ENCODE results near the gene VSTM2B.
"Not testable (repeated sequence)": the region's sequence is repeated elsewhere in the genome, so short reads cannot be mapped to it uniquely, and the experiment has no call there.

Gene VSTM2B

DNA sequence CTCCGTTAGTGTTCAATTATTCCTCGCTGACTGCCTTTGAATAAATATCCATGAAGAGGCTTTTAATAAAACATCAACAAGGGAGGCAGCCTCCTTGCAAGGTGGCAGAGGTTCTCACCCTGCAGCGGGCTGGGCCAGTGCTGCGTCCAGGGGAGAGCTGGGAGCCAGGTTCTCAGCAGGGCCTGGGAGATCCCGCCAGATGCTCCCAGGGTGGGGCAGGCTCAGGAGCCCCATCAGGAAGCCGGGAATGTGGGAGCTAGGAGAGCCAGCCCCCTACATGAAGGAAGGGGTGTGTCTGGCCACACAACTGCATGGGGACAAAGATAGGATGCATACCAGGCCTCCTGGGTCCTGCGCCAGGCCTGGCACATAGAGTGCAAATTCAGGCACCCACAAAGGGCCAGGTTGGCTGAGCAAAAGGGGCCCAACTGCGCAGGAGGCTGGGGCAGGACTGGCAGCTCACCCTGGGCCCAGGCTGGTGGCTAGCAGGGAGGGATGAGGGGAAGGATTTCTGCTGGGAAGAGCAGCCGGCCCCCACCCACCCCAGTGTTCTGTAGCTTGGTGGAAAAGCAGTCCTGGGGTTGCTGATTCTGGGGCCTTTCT lies 22.8 kb downstream of the VSTM2B start:
- no peak for DNase-seq

DNA sequence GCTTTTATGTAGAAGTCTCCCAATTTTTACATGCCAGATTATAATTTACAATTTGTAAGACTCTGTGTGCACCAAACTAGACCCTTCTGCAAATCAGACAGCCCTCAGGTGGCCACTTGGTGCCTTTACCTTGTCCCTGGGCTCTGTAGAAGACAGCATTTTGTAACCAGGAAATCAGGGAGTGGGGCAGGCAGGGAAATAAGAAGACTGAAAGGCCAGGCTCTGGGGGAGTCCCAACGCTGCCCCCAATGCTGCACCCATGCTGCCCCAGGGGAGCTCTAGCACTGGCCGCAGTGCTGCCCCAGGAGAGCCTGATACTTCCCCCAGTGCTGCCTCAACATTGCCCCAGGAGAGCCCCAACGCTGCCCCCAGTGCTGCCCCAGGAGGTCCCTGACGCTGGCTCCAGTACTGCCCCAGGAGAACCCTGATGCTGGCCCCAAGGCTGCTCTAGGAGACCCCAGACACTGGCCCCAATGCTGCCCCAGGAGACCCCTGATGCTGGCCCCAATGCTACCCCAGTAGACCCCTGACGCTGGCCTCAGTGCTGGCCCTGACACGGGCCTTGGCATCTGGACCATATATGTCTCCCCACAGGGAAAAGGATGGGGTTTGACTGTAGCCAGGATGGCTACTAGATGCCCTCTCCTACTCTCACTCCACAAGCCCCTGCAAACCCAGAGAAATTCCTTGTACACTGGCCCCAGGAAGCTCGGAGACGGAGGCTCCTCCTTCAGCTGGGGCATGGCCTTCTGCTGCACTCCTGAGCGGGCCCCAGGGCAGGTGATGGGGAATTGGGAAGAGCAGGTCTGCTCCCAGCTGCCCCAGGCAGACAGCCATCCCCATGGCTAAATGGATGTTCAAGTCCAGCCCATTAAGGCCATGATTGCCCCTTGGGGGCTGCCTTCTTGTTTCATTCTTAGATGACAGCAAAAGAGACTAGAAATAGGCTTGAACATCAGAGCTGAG lies 23.6 kb downstream of the VSTM2B start:
- no peak for DNase-seq

GRCh38 chr19:29550896-29551295 lies 25.1 kb downstream of the VSTM2B start:
- DNase-seq = no peak

DNA sequence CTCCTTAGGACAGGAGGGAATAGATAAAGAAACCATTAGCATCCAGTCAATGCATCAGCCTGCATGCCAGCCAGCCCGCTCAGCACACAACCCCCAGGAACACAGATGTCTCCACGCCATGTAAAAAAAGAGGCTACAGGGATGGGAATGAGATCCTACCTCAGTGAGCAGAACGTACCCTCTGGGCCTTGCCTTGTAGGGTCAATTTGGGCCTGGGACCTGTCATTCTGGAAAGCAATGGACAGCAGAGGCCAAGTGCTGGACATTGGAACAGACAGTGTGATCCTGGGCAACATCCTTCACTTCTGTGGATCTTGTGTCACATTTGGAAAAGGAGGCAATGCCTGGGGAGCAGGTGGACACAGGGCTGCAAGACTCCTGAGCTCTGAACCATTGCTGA lies 26.0 kb downstream of the VSTM2B start:
- no peak for DNase-seq

- no peak for DNase-seq
These were observed 26.9 kb downstream of the VSTM2B start for GRCh38 chr19:29552454-29553280.

GRCh38 chr19:29554149-29554548 lies 28.4 kb downstream of the VSTM2B start:
- no peak for DNase-seq

GRCh38 chr19:29559110-29559509 lies 33.3 kb downstream of the VSTM2B start:
- not testable (repeated sequence) for DNase-seq

DNA sequence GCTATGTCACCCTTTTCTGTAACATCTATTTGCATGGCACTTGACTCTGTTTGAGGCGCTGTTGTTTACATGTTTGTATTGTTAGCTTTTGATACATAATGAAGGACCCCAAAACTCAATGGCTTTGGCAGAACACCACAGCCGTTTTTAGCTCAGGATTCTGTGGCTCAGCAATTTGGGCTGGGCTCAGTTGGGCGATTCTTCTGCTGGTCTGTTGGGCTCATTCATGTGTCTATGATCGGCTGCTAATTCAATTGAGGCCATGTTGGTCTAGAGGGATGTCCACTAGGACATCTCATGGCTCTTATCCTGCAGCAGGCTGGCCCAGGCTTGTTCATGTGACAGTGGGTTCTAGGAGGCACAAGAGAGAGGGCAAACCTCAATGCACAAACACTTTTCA lies 33.9 kb downstream of the VSTM2B start:
- DNase-seq = no peak

DNA sequence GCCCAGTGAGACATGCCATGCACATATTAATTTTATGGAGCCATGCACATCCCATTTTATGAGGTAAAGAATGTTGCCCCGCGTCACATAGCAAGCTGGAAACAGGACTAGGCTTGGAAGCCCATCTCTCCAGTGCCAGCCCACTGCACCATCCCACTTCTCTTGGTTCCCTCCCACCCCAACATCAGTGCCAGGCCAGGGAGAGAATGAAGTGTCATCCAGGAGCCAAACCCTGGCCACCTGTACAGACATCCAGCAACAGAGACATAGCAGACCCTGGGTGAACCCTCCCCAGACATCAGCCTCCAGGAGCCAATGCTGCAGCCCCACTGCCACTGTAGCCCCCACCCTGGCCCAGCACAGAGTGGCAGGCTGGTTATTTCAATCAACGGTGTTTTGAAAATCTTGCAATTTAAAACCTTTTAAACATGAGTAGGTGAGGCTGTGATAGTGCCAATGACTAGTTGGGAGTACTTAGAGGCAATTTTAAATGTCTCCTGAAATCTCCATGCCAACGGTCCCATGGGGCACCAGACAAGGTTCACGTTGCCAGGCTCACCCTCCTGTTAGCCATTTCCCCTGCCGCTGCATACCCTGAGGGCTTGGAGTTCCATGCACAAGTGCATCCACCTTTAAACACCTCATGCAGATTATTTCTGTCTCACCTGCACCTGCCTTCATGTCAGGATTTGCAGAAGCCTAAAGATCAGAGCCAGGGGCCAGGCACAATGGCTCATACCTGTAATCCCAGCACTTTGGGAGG lies 34.7 kb downstream of the VSTM2B start:
- no peak for DNase-seq

- DNase-seq = no peak
These were observed 35.8 kb downstream of the VSTM2B start for GRCh38 chr19:29561601-29562000.

GRCh38 chr19:29562299-29563297 lies 36.8 kb downstream of the VSTM2B start:
- DNase-seq = no peak

DNA sequence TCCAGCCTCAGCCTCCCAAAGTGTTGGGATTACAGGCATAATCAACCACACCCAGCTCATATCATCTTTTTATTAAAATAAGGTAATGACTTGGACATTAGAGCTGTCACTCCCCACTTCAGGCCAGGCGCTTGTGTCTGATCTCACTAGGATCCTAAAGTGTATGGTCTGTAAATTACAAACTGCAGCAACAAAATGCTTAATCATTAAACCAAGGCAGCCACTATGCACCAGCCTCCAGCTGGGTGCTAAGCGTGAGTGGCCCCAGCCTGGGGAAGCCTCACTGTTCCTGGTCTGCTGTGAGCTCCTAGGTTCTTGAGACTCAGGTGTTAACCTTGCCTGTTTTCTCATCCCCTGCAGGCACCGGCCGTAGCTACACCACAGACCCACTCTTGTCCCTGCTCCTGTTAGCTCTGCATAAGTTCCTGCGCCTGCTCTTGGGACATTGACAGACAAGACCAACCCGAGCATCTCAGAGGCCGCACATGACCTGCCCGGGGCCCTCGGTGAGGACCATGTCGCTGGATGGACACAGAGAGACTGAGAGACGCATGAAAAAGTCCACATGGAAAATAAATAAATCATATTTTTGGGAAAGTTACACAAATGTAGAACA lies 37.8 kb downstream of the VSTM2B start:
- DNase-seq = no peak

GRCh38 chr19:29564574-29565005 lies 38.8 kb downstream of the VSTM2B start:
- no peak for DNase-seq

DNA sequence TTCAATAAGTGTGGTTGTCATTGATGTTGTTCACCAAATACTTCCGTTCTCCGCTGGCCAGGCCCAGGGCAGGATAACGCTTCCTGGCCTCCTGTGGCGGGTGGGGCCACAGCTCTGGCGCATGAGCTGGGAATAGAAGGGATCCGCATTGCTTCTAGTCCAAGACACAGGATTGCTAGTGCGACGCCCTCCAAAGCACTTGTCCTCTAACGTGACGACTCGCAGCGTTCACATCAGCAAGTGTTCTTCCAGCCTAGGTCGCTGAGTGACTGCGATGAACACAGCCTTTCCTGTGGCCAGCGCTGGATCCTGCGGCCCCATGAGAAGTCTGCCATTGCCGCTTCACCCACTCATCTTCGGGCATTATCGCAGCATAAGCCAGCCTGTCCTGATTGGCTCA lies 39.4 kb downstream of the VSTM2B start:
- DNase-seq = no peak

- no peak for DNase-seq
These were observed 40.8 kb downstream of the VSTM2B start for GRCh38 chr19:29566496-29567054.

GRCh38 chr19:29567366-29567915 lies 41.6 kb downstream of the VSTM2B start:
- no peak for DNase-seq

DNA sequence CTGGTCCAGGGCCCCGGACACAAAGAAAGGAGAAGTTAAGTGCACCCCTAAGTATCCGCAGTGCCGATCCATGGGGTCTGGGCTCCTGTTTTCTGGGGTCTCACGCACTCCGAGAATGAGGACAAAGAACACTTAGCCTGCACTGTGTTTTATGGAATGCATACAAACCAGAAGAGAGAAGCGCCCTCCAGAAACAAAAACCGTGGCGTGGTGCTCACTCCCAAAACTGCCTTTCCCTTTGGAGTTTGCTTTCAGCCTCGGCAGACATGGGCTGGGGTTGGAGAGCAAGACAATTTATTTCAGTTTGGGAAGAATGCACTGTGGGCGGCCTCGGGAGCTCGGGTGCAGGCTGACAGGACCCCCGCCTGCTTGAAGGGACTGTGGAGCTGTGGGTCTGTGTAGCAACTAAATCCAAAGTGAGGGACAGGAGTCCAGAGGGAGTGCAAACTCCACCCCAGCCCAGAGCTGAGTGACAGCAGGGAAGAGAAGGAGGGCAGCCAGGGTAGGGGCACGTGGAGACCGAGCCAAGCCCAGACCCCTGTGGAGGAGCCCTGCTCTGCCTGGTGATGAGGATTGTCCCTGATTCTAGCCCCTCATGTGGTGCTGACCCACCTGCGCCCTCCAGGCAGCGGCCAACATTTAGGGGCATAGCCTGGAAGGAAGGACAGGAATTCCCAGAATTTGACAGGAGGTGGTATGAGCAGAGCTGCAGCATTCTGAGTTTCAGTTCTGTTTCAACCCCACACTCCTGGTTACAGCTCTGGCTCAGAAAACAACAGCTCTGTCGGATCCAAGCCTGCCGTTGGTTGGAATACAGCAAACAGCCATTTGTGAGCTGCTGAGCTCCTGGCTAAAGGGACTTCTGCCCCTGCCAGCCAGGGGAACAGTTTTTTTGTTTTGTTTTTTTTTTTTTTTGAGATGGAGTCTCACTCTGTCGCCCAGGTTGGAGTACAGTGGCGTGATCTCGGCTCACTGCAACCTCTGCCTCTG lies 42.5 kb downstream of the VSTM2B start:
- DNase-seq = no peak

GRCh38 chr19:29569038-29569911 lies 43.5 kb downstream of the VSTM2B start:
- DNase-seq = no peak
